Stimulated activated CD4-positive, alpha-beta T cell treated with anti-CD3 and anti-CD28 coated beads, Interleukin-12 subunit alpha, Interleukin-12 subunit beta, amount 100 ng/mL, for 4 hours (primary cell): ENCODE data around the gene TLNRD1.

Experiments
- DNase-seq: peaks from one replicate; pipeline ENCODE4 v3.0.0-alpha.2; 2020

Gene TLNRD1

GRCh38 chr15:80978685-80979329 lies 21.9 kb upstream of the TLNRD1 start:
- no peak for DNase-seq

DNA sequence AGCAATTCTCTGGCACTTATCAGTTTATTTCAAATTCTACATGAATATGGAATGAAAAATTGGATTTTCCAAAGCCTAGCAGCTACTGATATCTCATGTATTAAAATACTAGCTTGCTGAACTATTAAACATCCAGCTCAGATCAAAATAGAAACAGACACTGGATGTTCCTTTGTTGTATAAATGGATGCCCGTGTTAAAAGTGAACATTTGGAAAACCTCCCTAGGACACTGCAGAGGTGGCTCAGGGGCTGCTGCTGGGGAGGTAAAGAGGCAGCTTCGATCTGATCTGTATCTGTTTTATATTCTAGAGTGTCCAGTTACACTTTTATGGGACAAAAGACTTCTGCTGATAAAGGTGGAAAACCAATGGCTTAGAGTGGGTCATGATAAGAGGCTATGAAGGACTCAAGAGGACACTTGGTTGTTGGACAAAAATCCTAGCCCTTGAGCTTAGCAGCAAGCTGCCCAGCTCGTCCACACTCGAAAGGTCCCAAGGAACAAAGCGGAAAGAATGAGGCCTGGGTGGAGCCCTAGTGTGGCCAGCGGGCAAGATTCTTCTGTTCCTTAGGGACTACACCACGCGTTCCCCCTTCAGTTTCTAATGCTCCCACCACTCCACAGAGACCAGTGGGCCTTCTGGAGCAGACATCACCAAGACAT lies 21.1 kb upstream of the TLNRD1 start:
- no peak for DNase-seq

DNA sequence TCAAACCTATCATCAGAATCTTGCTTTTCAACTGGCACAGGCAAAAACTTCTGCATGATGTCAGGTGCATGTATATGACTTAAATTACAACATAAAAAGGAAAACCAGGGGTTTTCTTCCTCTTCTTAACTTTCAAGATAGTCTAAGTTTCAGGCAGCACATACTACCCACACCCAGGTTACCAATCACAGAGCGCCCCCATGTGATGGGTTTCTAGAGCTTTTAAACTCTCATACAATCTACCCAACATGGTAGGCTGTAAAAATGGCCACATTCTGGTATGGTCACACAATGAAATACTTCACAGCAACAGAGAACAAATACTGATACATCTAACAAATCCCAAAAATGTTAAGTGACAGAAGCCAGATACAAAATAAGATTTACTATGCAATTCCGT lies 18.5 kb upstream of the TLNRD1 start:
- no peak for DNase-seq

- no peak for DNase-seq
Observed at GRCh38 chr15:80982839-80983238, 17.9 kb upstream of the TLNRD1 start.

GRCh38 chr15:80984856-80985255 lies 15.9 kb upstream of the TLNRD1 start:
- no peak for DNase-seq

DNA sequence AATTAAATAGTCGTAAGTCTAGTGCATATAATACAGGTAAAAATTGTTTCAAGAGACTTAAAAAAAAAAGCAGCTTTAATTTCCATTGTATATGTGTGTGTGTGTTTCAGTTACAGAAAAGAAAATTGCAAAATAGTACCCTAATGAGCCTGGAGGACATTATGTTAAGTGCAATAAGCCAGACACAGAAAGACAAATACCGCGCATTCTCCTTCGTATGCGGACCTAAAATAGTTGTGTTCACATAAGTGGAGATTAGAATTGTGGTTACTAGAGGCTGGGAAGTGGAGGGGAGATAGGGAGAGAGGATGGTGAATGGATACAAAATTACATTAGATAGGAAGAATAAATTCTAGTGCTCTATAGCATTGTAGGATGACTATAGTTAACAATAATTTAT lies 14.7 kb upstream of the TLNRD1 start:
- no peak for DNase-seq

DNA sequence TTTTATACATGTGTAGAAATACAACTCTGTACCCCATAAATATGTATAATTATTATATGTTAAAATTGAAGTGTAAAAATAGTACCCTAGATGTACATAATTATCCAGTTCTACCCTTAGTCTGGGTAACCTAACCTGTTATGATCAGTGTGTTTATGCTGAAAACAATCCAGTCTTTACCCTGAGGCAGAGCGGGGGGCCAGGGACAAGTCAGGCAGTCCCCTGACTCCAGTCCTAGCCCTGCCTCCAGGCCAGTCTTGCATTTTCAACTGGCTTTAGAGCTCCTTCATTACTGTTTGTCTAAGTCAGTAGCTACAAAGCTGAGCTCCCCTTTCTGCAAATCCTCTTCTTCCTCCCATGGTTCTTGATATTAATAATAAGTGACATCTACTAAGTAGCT lies 14.2 kb upstream of the TLNRD1 start:
- DNase-seq, result no peak

DNA sequence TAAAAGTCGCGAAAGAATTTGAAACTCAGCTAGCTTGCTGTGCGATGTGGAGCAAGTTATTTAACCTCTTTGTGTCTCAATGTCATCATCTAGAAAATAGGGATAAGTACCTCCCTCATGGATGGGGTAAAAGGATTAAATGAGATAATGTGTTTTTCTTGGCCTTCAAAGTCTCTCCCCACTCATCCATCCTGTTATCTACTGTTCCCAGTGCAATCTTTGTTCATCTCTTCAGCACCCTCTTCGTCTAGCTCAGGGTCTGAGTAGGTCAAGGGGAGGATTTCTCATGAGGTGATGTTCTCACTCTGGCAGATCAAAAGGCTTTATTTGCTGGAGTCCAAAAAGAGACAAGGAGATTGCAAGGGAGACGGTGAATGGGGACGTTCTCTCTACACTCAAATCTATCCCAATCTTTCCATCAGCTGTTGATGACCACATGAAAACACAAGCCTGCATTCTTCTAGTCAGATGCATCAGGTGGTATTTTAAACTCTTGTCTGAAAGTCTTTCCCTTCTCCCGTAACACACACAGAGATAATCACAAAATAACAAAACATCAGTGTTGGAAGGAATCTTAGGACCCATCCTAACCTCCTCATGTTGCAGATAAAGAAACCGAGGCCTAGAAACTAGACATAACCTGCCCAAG lies 12.5 kb upstream of the TLNRD1 start:
- no peak for DNase-seq

- no peak for DNase-seq
Observed at GRCh38 chr15:80989081-80989517, 11.6 kb upstream of the TLNRD1 start.

DNA sequence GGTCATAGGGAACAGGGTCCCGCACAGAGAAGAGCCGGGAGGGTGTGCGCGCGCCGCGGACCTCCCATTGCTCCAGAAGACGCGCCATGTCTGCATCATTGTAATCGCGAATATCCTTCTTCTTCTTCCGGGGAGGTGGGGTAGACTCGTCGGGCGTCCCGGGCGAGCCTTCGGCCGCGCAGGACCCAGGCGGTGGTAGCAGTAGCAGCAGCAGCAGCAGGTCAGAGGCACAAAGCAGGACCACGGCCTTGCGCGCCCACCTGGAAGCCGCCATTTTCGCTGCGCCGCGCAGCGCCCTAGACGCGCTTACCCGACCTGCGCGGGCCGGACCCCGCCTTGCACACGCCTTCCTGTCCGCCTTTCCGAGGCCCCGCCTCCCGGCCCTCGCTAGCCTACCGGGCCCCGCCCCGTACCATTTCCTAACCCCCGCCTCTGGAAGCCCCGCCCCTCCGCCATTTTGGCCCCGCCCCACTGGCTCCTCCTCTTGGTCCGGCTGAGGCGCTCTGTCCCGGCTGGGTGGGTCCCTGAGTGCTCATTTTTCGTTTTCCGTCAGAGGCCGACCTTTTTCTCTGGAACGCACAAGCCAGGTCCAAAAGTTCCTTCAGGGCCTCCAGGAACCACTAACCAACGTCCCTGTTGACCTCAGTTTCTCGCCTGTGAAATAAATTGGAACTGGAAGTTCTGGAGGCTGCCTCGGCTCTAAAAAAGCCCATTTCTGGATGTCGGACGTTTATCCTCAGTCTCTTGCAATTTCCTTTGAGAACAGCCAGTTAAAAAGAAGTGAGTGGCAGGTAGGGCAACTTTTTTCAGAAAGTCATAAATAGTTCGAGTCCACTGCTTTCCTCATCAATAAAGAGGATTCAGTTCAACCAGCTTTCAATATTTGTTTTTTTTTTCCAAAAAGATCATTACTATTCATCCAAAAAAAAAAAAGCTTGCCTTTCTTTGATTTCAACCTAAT lies 10.9 kb upstream of the TLNRD1 start, which contains the start of gene MESD:
Gene MESD, minus strand, starts transcription at position 302 of the 961 bp plus-strand sequence. Its CDS starts 28 bp downstream, at position 274.
- peak; percentile 99 for DNase-seq

GRCh38 chr15:80990955-80991354 lies 9.8 kb upstream of the TLNRD1 start:
- no peak for DNase-seq

GRCh38 chr15:80991421-80991820 lies 9.3 kb upstream of the TLNRD1 start:
- no peak for DNase-seq

DNA sequence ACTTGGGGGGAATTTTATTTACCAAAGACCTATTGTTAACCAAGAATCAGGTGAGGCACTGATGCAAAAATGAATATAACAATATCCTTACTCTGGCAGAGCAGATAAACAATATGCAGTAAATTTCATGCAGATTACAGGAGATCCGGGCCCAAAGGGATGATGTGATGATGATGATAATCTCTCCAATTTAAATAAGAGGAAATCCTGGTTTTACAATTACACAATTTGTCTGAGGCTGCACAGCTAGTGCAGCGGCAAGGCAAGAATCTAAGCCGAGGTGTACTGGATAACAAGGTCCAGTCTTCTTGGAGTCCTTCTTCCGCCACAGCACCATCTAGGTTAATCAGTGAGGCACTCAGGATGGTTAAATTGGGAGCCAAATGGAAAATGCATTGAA lies 8.7 kb upstream of the TLNRD1 start:
- no peak for DNase-seq

DNA sequence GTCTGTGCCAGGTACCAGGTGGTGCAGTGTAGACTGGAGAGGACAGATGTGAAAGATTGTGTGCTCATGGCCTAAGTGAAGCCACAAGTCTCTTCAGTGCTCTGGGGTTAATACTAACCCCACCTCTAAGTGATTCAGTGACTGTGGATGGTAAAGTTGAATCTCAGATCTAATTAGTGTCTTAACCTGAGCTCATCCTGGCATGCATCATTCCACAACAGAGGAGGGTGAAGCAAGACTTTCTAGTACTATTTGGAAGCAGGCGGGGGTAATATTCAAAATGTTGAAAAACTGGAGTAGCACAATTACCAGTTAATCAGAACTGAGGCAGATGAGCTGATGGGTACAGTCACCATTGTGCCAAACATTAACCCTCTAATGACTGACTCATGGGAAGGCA lies 8.3 kb upstream of the TLNRD1 start:
- no peak for DNase-seq

DNA sequence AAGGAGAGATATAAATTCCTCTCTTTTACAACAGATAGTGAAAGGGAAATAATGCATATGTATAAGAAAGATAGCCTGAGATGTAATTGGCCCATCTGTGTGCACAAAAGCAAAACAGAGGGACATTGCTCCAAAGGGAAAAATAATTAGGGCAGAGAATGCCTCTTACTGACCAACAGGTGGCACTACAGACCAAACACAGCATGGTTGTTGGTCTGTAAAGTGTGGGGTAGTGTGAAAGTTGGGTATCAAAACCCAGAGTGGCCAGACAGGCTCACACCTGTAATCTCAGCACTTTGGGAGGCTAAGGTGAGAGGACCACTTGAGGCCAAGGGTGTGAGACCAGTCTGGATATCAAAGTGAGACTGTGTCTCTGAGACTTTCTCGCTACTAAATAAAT lies 4.5 kb upstream of the TLNRD1 start:
- DNase-seq, result no peak

DNA sequence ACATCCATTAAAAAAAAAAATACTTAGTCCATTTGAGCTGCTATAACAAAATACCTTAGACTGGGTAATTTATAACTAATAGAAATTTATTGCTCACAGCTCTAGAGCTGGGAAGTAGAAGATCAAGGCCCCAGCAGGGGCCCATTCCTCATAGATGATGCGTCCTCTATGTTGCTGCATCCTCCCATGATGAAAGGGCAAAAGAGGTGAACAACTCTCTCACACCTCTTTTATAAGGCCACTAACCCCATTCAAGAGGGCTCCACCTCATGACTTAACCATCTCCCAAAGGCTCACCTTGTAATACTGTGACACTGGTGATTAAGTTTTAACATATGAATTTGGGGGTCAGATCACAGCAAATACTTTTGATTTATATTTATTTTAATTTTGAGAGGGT lies 3.0 kb upstream of the TLNRD1 start:
- no peak for DNase-seq

DNA sequence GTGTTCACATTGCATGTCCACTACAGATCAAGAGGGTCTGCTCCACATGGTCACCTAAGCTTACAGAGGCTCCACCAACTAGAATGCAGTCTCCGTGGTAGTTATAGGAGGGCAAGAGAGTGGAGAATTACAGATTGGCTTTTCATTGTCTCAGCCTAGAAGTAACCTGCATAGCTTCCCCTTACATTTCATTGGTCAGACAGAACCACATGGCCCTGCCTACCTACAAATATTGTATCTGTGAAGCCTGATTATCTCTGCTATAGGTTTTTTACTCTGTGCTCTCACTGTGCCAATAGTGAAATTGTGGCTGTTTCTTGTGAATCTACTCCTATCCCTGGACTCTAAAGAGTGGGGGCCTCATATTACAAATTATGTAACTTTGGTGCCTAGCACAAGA lies 2.5 kb upstream of the TLNRD1 start:
- no peak for DNase-seq

DNA sequence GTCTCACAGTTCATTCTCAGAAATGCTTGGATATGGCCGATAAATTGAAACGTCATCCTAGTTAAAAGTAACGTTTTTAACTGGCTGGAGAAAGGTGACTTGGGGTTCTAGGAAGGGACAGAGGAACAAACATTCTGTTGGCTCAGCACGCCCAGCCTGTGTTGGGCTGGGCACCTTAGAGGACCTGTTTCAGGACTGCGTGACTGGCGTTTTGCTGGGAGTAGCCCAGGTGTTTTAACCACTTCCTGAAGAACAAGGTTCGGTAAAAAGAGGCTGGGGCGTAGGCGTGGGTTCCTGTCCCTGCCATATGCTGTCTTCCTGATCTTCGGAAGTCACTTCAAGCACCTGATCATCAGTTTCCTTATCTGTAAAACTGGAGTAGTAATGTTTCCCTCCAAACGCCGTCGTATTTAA lies 1.1 kb upstream of the TLNRD1 start:
- peak; percentile 57 for DNase-seq

- DNase-seq, result no peak
Observed at GRCh38 chr15:81000144-81000623, 539 bp upstream of the TLNRD1 start.

GRCh38 chr15:81001152-81002008 lies 657 bp downstream of the TLNRD1 start:
- peak; percentile 54 for DNase-seq

GRCh38 chr15:81002009-81002330 lies 1.2 kb downstream of the TLNRD1 start:
- no peak for DNase-seq
